Body of pancreas (tissue), 4 donors: ENCODE results near the gene CYP11A1. TPM values are rescaled to one million over a fixed set of nuclear protein-coding genes. Genes with fewer than 3 reads are reported as not detected.
A peak's percentile ranks its signal among the peaks of the same experiment; 100 is the strongest.

Source experiments
- ATAC-seq: fragments of 150-250 bp; one replicate; pipeline ENCODE4 v1.9.1; 2016
- DNase-seq, 4 donors: peaks; one replicate each; pipeline ENCODE4 v3.0.0-alpha.2; 2019
- H3K27ac ChIP-seq, 4 donors: fragments of 200-600 bp; sonication (generic); 1 replicate in 3 of 4; 2 replicates in 1 of 4; pipeline versions ENCODE4 v1.5.1 to v1.6.1; 2016 to 2019; ENCODE audit warnings: mild to moderate bottlenecking in 1 of 4, mixed read lengths in 1 of 4, moderate library complexity in 1 of 4
- H3K27me3 ChIP-seq, 2 donors: fragments of 200-600 bp; sonication (generic); one replicate each; pipeline ENCODE4 v1.6.0; 2016; ENCODE audit warnings: mild to moderate bottlenecking in 1 of 2
- H3K36me3 ChIP-seq, 2 donors: fragments of 200-600 bp; sonication (generic); replicated peaks in 1 of 2; 2 replicates each; pipeline ENCODE4 v1.5.1; 2016; ENCODE audit warnings: low read depth in 2 of 2; ENCODE audit not compliant: insufficient read depth in 1 of 2
- H3K4me1 ChIP-seq: fragments of 200-600 bp; sonication (generic); one replicate; pipeline ENCODE4 v1.6.0; 2016
- H3K4me3 ChIP-seq, 2 donors: fragments of 200-600 bp; sonication (generic); 1 replicate in 1 of 2; 2 replicates in 1 of 2; pipeline ENCODE4 v1.5.1; 2016 to 2019
- H3K9me3 ChIP-seq, 3 donors: fragments of 200-600 bp; sonication (generic); 1 replicate in 2 of 3; 2 replicates in 1 of 3; pipeline ENCODE4 v1.5.1; 2016
- CTCF ChIP-seq, 7 experiments: fragments of 450-650 bp in 4 of 7; fragments of 200-600 bp in 3 of 7; sonication (generic) in 3 of 7; IDR thresholded peaks; one replicate each; pipeline ENCODE4 v1.5.1; 2016 to 2019; ENCODE audit warnings: antibody characterized with exemption in 7 of 7
- POLR2A ChIP-seq, 3 donors: fragments of 450-650 bp; IDR thresholded peaks; one replicate each; pipeline ENCODE4 v1.6.1; 2016; ENCODE audit warnings: antibody characterized with exemption in 3 of 3, mild to moderate bottlenecking in 2 of 3
- WGBS, 2 donors: methylation state at CpG; one replicate each; pipeline ENCODE4 v1.1.5; 2017; 5-methylcytosine and 5-hydroxymethylcytosine counted together
- intact Hi-C: fragments of 100-400 bp; cut with DNase I; formaldehyde crosslinking; loops from one replicate; pipeline ENCODE4 v1.15.1; 2023
- total RNA-seq, 2 donors: library from RNA; depleted of rRNA; stranded (reverse); fragments of >200 nt; gene quantifications; one replicate each; pipeline ENCODE4 v1.1.0, GENCODE V29; 2016

Gene CYP11A1
- total RNA-seq, 2 donors from 2014 or later = 0.26 to 0.99 TPM

GRCh38 chr15:74314795-74315438 lies 52.5 kb downstream of the CYP11A1 start:
- TF ChIP-seq POLR2A (IDR thresholded peaks at IDR 0.05) (no peak), CTCF (IDR thresholded peaks at IDR 0.05) (no peak)
- Histone ChIP-seq H3K27me3 (no peaks in the 10 kb centered on the region), H3K4me1 (peaks cover 16% of the 10 kb centered on the region), H3K27ac (no peak overlapping the region), H3K9me3 (no peaks in the 10 kb centered on the region), H3K36me3 (no peaks in the 10 kb centered on the region), H3K4me3 (no peak overlapping the region)
- 69 to 70% methylated on average over 5 to 13 of the region's 13 CpGs for WGBS, 2 donors
- no peak for ATAC-seq
- no peak for DNase-seq
- intact Hi-C loops = no loop called here

- intact Hi-C loops = no loop called here
These were observed 53.6 kb downstream of the CYP11A1 start for GRCh38 chr15:74313889-74314288.

GRCh38 chr15:74312445-74313007 lies 54.9 kb downstream of the CYP11A1 start:
- 24 to 38% methylated on average over 4 to 9 of the region's 9 CpGs for WGBS, 2 donors
- H3K4me1 ChIP-seq = peaks cover 2% of the 10 kb centered on the region
- H3K27ac ChIP-seq = no peak overlapping the region
- H3K36me3 ChIP-seq = no peaks in the 10 kb centered on the region
- TF ChIP-seq POLR2A (IDR thresholded peaks at IDR 0.05) = no peak
- TF ChIP-seq CTCF (IDR thresholded peaks at IDR 0.05) = no peak
- no peaks in the 10 kb centered on the region for H3K27me3 ChIP-seq
- H3K9me3 ChIP-seq = no peaks in the 10 kb centered on the region
- H3K4me3 ChIP-seq = no peak overlapping the region
- peak in 3 of 4 donors; percentile 27 to 49 (median 42) for DNase-seq
- ATAC-seq = no peak
- intact Hi-C loops = no loop called here

More at GRCh38 chr15:74313889-74314288, 53.6 kb downstream of the CYP11A1 start:
- Histone ChIP-seq H3K27ac (no peak overlapping the region), H3K36me3 (no peaks in the 10 kb centered on the region), H3K27me3 (no peaks in the 10 kb centered on the region), H3K9me3 (no peaks in the 10 kb centered on the region), H3K4me1 (peaks cover 13% of the 10 kb centered on the region), H3K4me3 (no peak overlapping the region)
- TF ChIP-seq CTCF (IDR thresholded peaks at IDR 0.05) (no peak), POLR2A (IDR thresholded peaks at IDR 0.05) (no peak)
- no peak for ATAC-seq
- 77% methylated on average over 6 to 7 of the region's 7 CpGs for WGBS, 2 donors
- DNase-seq = no peak

- Histone ChIP-seq H3K9me3 (no peaks in the 10 kb centered on the region), H3K27me3 (peaks cover 0 to 6% of the 10 kb centered on the region in 2 donors), H3K36me3 (no peaks in the 10 kb centered on the region), H3K4me3 (no peak overlapping the region), H3K4me1 (no peaks in the 10 kb centered on the region), H3K27ac (no peak overlapping the region)
- intact Hi-C loops = no loop called here
- peak in 1 of 4 donors; percentile 24 for DNase-seq
- no peak for ATAC-seq
- TF ChIP-seq CTCF (IDR thresholded peaks at IDR 0.05) (peak in 2 of 7 experiments; percentile 7 to 17), POLR2A (IDR thresholded peaks at IDR 0.05) (no peak)
- WGBS, 2 donors = 39 to 46% methylated on average over 12 to 13 of the region's 13 CpGs
These were observed 55.6 kb downstream of the CYP11A1 start for GRCh38 chr15:74311734-74312444.
